Ishikawa (cell line): ENCODE measurements around the gene MYL2.

Source experiments
- CEBPB ChIP-seq: IDR thresholded peaks from 2 replicates; pipeline ENCODE4 v1.6.1; 2012
- EP300 ChIP-seq: IDR thresholded peaks from 2 replicates; pipeline ENCODE4 v1.6.1; 2012; ENCODE audit warnings: borderline replicate concordance
- FOXM1 ChIP-seq: IDR thresholded peaks from 2 replicates; pipeline ENCODE4 v1.6.1; 2012; ENCODE audit warnings: low read depth, borderline replicate concordance
- MAX ChIP-seq: IDR thresholded peaks from 2 replicates; pipeline ENCODE4 v1.6.1; 2012
- REST ChIP-seq: IDR thresholded peaks from 2 replicates; pipeline ENCODE4 v1.6.1; 2012; ENCODE audit warnings: low read depth, mild to moderate bottlenecking
- TAF1 ChIP-seq: IDR thresholded peaks from 2 replicates; pipeline ENCODE4 v1.6.1; 2012; ENCODE audit warnings: low read depth, mild to moderate bottlenecking
- TCF12 ChIP-seq: IDR thresholded peaks from 2 replicates; pipeline ENCODE4 v1.6.1; 2012; ENCODE audit warnings: low read depth
- TEAD4 ChIP-seq: IDR thresholded peaks from 2 replicates; pipeline ENCODE4 v1.6.1; 2012
- YY1 ChIP-seq: IDR thresholded peaks from 2 replicates; pipeline ENCODE4 v1.6.1; 2012; ENCODE audit warnings: low read depth
- ZBTB7A ChIP-seq: IDR thresholded peaks from 2 replicates; pipeline ENCODE4 v1.6.1; 2012; ENCODE audit warnings: low read depth

GRCh38 chr12:110906083-110906482, 14.3 kb downstream of the MYL2 start:
- TF ChIP-seq MAX (no peak), EP300 (no peak), TEAD4 (no peak), YY1 (no peak), TAF1 (no peak), REST (no peak), CEBPB (no peak), ZBTB7A (no peak), TCF12 (no peak), FOXM1 (no peak)
